HG03442 (cell line): ENCODE data around the gene ADIPOR2.

Experiments
- ATAC-seq: cut with Tn5 transposase; IDR thresholded peaks from one replicate; pipeline ENCODE4 v1.9.1; 2021; ENCODE audit warnings: mild to moderate bottlenecking, moderate library complexity; ENCODE audit not compliant: unreplicated experiment

The ADIPOR2 gene

DNA sequence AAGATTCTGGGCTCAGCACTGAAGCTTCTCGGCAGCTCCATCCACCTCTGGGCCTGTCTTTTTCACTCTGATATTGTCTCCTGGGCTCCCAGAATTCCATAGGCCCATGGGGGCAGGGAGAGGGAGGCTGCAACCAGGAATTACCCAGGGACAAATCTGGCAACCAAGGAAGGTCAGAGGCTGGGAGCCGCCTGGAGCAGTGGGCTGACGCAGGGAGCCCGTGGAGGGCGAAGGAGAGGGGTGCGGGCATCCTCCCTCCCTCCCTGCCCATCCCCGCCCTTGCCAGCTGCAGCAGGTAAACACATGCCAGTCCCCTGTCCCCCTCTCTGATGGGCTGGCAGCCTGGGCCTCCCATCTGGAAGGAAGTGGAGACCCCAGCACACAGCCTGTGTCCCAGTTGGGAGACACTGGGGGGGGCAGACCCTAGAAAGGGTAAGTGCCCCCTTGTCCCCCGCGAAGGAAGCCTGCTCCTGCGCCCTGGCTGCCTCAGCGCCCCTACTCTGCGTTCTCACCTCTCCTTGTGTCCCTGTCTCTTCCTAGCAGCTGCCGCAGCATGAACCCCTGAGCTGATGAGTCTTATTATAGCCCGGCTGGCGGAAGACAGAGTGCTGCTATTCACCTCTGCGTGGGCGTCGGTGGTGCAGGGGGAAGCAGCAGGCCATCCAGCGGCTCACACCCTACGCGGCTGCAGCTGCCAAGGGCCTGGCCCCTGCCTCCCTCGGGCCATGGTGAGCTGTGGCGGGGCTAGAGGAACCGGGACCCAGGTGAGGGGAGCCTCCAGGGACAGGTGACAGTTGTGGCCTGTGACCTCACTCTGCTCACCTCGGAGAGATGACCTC lies 136.2 kb downstream of the ADIPOR2 start:
- no peak for ATAC-seq

DNA sequence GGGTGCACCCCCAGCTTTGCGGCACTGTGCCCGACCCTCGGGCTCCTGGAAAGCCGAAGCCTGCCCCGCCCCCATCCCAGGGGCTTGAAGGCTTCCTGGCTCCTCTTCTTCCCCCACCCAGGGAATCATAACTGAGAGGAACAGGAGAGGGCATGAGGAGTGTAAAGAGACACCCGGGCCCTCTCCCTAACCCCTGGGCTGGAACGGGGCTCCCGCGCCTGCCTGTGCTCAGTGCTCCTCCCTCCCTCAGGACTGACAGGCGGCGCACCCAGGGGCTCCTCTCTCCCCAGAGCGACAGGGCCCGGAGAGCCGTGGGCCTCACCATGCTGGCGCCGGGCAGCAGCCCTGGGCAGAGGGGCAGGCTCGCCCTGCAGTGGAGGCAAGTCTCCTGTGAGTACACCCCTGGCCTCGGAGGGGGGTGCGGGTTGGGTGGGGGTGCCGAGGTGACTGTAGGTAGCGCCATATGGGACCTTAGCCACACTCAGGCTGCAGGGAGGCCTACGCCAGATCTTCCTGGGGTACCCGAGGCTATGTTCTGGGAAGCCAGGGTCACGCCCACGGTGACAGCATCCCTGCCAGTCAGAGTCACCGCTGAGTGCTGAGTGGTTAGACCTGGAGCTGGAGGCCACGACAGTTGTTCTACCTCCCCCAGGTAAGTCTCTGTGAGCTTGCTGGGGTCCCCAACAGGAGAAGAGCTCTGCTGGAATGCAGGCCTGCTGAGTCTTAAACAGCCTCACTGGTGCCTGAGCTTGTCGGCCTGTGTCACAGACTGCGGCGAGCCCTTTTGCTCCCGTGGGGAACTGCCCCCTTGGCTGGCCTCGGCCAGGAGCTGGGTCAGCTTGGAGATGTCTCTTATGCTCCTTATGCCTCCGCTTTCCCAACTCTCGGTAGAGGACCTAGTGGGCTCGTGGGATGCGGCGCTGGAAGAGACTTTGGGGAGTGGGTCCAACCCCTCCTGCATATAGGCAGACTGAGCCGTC lies 137.2 kb downstream of the ADIPOR2 start:
- ATAC-seq = no peak

GRCh38 chr12:1828856-1829255 lies 138.0 kb downstream of the ADIPOR2 start:
- no peak for ATAC-seq

GRCh38 chr12:1829306-1829900 lies 138.5 kb downstream of the ADIPOR2 start:
- no peak for ATAC-seq

- no peak for ATAC-seq
These were observed 139.6 kb downstream of the ADIPOR2 start for GRCh38 chr12:1830401-1830845.

GRCh38 chr12:1830981-1831963 lies 140.4 kb downstream of the ADIPOR2 start:
- no peak for ATAC-seq

DNA sequence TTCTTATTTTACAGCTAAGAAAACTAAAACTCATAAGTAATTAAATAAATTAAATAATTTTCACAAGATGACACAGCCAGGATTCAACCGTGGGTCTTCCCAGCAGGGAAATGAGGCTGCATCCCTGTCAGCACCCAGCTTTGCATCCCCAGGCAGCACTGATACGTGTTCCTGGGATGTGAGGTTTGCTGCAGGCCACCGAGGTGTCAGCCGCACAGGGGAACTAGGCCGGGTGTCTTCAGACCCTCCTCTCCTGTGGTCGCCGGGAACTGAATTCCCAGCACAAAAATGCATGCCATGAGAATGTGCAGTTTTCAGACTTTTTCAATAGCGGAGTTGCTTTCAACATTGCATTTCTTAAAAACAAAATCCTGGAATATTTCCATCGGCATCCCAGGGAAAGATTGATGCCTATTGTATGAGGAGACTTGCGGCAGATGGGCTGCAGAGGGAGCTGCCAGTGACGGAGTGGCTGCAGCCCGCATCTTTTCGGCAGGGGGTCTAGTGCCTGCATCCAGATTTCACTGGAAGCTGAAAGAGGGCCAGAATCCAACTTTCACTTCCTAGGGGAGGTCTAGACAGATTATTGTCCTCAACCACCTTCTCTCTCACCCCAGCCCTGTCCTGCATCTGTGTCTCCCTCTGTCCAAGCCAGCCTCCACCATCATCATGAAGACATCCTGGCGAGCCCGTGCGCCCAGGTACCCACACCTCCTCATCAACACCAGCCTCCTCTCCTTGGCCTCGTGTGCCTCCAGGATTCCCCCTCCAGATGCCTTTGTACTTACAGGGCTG lies 142.1 kb downstream of the ADIPOR2 start:
- no peak for ATAC-seq

GRCh38 chr12:1833596-1834028 lies 142.7 kb downstream of the ADIPOR2 start:
- ATAC-seq = no peak

DNA sequence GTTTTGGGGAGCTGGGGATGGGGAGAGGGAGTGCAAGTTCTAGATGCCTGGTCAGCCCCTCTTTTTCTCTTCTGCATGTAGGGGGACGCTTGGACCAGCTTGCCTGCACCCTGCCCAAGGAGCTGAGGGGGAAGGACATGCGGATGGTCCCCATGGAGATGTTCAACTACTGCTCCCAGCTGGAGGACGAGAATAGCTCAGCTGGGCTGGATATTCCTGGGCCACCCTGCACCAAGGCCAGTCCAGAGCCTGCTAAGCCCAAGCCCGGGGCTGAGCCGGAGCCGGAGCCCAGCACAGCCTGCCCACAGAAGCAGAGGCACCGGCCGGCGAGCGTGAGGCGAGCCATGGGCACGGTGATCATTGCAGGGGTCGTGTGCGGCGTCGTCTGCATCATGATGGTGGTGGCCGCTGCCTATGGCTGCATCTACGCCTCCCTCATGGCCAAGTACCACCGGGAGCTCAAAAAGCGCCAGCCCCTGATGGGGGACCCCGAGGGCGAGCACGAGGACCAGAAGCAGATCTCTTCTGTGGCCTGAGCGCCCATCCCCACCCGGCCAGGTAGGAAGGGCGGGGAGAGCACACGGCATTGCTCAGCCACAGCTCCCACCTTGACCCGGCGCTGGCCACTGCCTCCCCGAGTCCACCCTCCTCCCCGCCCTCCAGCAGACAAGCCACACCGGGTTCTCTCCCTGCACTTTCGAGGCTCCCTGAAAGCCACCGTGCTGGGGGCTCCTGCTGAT lies 143.5 kb downstream of the ADIPOR2 start:
- ATAC-seq = no peak

DNA sequence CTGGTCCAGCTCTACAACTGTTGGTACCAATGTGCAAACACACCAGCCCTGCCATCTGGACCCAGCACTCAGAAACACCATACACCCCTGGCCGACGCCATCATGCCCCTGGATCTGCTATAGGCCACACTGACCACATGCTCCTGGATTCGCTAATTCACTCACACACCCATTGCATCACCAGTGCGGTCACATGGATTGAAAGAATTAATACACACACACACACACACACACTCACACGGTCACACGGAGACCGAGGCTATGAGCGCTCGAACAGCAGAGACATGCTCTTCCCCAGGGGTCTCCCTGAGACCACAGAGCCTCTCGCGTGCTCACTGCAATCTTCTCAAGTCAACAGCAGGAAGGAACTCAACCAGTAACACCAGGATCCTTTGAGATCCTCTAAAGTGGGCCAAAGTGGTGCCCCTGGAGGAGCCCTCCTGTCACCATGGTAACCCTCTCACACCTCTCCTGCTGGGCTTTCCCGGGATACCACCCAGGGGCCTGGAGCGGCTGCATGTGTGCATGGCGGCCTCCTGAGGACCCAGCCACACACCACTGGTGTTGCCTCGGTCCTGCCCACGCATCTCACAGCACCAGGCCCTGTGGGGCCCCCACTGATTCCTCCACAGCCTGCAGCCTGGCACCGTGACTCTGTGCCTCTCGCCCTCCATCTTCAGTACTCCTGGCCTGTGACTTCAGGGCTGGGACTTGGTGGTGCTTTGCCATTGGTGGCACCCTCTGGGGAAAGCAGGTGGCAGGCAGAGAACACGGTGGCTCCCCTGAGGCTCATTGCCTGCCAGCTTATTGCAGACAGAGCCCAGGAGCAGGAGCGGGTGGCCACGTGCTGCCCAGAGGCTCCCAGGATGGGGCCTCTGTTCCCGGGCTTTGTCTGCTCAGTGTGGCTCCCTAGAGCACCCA lies 144.6 kb downstream of the ADIPOR2 start:
- ATAC-seq = no peak

DNA sequence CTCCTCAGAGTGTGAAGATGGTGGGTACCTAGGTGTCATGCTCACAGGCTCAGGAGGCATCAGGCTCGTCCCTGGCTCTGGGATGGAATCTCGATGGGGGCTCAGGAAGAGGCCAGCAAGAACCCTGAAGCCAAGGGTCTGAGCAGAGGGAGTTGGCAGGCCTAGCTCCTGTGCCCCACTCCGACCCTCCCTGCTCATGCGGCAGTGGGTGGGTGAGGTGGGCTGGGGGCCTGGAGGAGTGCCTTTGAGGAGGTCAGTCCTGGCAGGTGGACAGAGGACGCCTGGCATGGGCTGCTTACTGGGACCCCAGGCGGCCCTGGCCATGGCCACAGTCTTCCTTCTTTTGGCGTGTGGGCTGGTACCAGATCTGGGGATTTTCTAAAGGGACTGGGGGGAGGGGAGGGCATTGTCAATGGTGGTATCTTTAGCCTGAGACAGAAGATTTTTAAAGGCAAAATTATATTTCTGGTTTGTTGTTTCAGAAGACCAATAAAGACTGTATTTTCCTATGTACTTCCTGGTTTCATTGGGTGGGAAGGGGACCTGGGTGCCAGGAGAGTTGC lies 145.5 kb downstream of the ADIPOR2 start:
- no peak for ATAC-seq

DNA sequence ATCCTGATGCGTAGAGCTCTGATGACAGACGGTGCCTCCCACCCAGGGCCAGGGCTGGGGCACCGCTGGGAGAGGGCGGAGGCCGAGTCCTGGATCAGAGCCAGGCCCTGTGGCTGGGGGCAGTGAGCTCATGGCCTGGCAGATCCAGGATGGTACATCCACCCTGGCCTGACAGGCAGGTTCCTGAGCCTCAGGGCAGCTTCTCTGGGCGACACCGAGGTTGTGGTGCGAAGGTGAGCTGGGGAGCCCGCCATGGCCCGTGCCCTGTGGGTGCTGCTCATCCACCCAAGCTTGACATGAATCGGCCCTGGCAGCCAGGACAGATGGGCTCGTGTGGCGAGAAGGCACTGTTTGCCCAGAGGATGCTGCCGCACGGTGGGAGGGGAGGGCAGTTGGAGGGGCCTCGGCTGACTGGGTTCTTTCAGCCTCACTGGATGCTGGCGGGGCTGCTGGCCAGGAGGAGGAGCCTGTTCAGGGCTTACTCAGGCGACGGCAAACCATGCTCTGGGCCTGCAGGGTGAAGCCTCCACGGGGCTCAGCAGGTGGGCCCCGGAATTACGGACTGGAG lies 146.1 kb downstream of the ADIPOR2 start:
- ATAC-seq = no peak

- ATAC-seq = no peak
These were observed 146.8 kb downstream of the ADIPOR2 start for GRCh38 chr12:1837541-1838204.
